Measurements from ENCODE around the gene PAX8.

Gene PAX8

GRCh38 chr2:113219889-113220641 is 58.7 kb downstream of the PAX8 start:
- Histone ChIP-seq H3K9ac (ENCODE audit: low read depth, low read length, poor library complexity, severe bottlenecking) (peak overlapping the region; percentile 2), H3K79me2 (ENCODE audit: insufficient read depth, low read length) (no peaks in the 10 kb centered on the region), H2AFZ (ENCODE audit: low read length) (0 out of 2 replicates have a peak overlapping the region, but pooled peaks have one; percentile 2), H4K20me1 (ENCODE audit: insufficient read depth, low read length, poor library complexity, severe bottlenecking) (no peaks in the 10 kb centered on the region), H3K4me2 (ENCODE audit: low read depth, low read length, poor library complexity, severe bottlenecking) (peak overlapping the region; percentile 16), H3F3A (ENCODE audit: low read depth) (no peaks in the 10 kb centered on the region), H3K9me3 (ENCODE audit: insufficient read depth, low read depth, low read length) (no peaks in the 10 kb centered on the region), H3K4me3 (ENCODE audit: low read length, poor library complexity, severe bottlenecking) (no peak overlapping the region), H3K9me2 (replicated peaks; ENCODE audit: low read depth, low read length) (no peaks in the 10 kb centered on the region), H3K4me1 (ENCODE audit: insufficient read depth, low read length, poor library complexity, severe bottlenecking) (peaks cover 39% of the 10 kb centered on the region), H3K36me3 (ENCODE audit: insufficient read depth, low read length) (no peaks in the 10 kb centered on the region), H3K27me3 (ENCODE audit: insufficient read depth, low read length, poor library complexity, severe bottlenecking) (no peaks in the 10 kb centered on the region)
- TF ChIP-seq CTCF (conservative IDR thresholded peaks at IDR 0.05; ENCODE audit: low read length): no peak
- TF ChIP-seq EZH2phosphoT487 (IDR thresholded peaks at IDR 0.05; ENCODE audit: borderline replicate concordance): no peak

GRCh38 chr2:113219525-113219888 is 59.2 kb downstream of the PAX8 start:
- Histone ChIP-seq H3K9ac (ENCODE audit: low read depth, low read length, poor library complexity, severe bottlenecking) (peak overlapping the region; percentile 2), H2AFZ (ENCODE audit: low read length) (no peak overlapping the region; the same call in 1 of the 2 replicates), H3K79me2 (ENCODE audit: insufficient read depth, low read length) (no peaks in the 10 kb centered on the region), H3K9me3 (ENCODE audit: insufficient read depth, low read depth, low read length) (no peaks in the 10 kb centered on the region), H3K4me2 (ENCODE audit: low read depth, low read length, poor library complexity, severe bottlenecking) (no peak overlapping the region), H3K27me3 (ENCODE audit: insufficient read depth, low read length, poor library complexity, severe bottlenecking) (no peaks in the 10 kb centered on the region), H3K36me3 (ENCODE audit: insufficient read depth, low read length) (no peaks in the 10 kb centered on the region), H3K9me2 (replicated peaks; ENCODE audit: low read depth, low read length) (no peaks in the 10 kb centered on the region), H3F3A (ENCODE audit: low read depth) (no peaks in the 10 kb centered on the region), H4K20me1 (ENCODE audit: insufficient read depth, low read length, poor library complexity, severe bottlenecking) (no peaks in the 10 kb centered on the region), H3K4me3 (ENCODE audit: low read length, poor library complexity, severe bottlenecking) (no peak overlapping the region), H3K4me1 (ENCODE audit: insufficient read depth, low read length, poor library complexity, severe bottlenecking) (peaks cover 39% of the 10 kb centered on the region)
- TF ChIP-seq CTCF (conservative IDR thresholded peaks at IDR 0.05; ENCODE audit: low read length) (no peak), EZH2phosphoT487 (IDR thresholded peaks at IDR 0.05; ENCODE audit: borderline replicate concordance) (no peak)

DNA sequence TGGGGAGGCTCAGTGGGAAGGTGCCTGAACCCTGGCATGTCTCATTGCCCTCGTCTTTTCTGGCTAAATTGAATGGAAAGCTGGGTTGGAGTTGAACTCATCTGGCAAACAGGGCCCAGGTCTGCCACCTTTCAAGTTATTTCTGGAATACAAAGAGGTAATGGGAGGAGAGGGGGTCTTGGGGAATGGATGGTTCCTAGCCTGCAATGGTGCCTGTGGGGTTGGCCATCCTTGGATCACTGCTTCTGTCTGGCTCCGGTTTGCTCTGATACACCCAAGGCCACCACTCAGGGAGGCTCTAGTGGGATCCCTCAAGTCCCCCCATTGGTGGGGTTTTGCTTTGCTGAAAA is 59.7 kb downstream of the PAX8 start:
- Histone ChIP-seq H3K9me2 (replicated peaks; ENCODE audit: low read depth, low read length) (no peaks in the 10 kb centered on the region), H3K4me2 (ENCODE audit: low read depth, low read length, poor library complexity, severe bottlenecking) (no peak overlapping the region), H4K20me1 (ENCODE audit: insufficient read depth, low read length, poor library complexity, severe bottlenecking) (no peaks in the 10 kb centered on the region), H3K9me3 (ENCODE audit: insufficient read depth, low read depth, low read length) (no peaks in the 10 kb centered on the region), H3K4me3 (ENCODE audit: low read length, poor library complexity, severe bottlenecking) (no peak overlapping the region), H3K79me2 (ENCODE audit: insufficient read depth, low read length) (no peaks in the 10 kb centered on the region), H3K36me3 (ENCODE audit: insufficient read depth, low read length) (no peaks in the 10 kb centered on the region), H2AFZ (ENCODE audit: low read length) (no peak overlapping the region; the same call in 1 of the 2 replicates), H3K4me1 (ENCODE audit: insufficient read depth, low read length, poor library complexity, severe bottlenecking) (peaks cover 39% of the 10 kb centered on the region), H3K27me3 (ENCODE audit: insufficient read depth, low read length, poor library complexity, severe bottlenecking) (no peaks in the 10 kb centered on the region), H3K9ac (ENCODE audit: low read depth, low read length, poor library complexity, severe bottlenecking) (no peak overlapping the region), H3F3A (ENCODE audit: low read depth) (no peaks in the 10 kb centered on the region)
- TF ChIP-seq EZH2phosphoT487 (IDR thresholded peaks at IDR 0.05; ENCODE audit: borderline replicate concordance): no peak
- no peak for TF ChIP-seq CTCF (conservative IDR thresholded peaks at IDR 0.05; ENCODE audit: low read length)
